HUES64 (cell line): ENCODE data around the gene BEND6.
"Not testable (repeated sequence)": the region's sequence is repeated elsewhere in the genome, so short reads cannot be mapped to it uniquely, and the experiment has no call there.

Source experiments
- H3K27ac ChIP-seq: 2 replicates; pipeline ENCODE4 v1.7.0; 2013; ENCODE audit warnings: low read depth, low read length, inconsistent platforms
- H3K27me3 ChIP-seq: 2 replicates; pipeline ENCODE4 v1.6.1; 2013; ENCODE audit warnings: mild to moderate bottlenecking, low read length; ENCODE audit not compliant: insufficient read depth
- H3K36me3 ChIP-seq: 2 replicates; pipeline ENCODE4 v1.6.1; 2013; ENCODE audit warnings: mild to moderate bottlenecking, low read length; ENCODE audit not compliant: insufficient read depth
- H3K4me1 ChIP-seq: 2 replicates; pipeline ENCODE4 v1.6.1; 2013; ENCODE audit warnings: mild to moderate bottlenecking, low read length, moderate library complexity; ENCODE audit not compliant: insufficient read depth
- H3K4me3 ChIP-seq: 2 replicates; pipeline ENCODE4 v1.5.1; 2013; ENCODE audit warnings: mild to moderate bottlenecking, low read length, moderate library complexity
- H3K9ac ChIP-seq: 2 replicates; pipeline ENCODE4 v1.6.1; 2013; ENCODE audit warnings: mild to moderate bottlenecking, low read depth, low read length
- H3K9me3 ChIP-seq: 2 replicates; pipeline ENCODE4 v1.6.1; 2013; ENCODE audit warnings: low read depth, low read length; ENCODE audit not compliant: insufficient read depth
- WGBS: fragments of 150-250, 120-280 bp; methylation state at CpG from one replicate; pipeline ENCODE4 v1.1.7; 2013; ENCODE audit warnings: missing lambda C conversion rate; 5-methylcytosine and 5-hydroxymethylcytosine counted together

The BEND6 gene

DNA sequence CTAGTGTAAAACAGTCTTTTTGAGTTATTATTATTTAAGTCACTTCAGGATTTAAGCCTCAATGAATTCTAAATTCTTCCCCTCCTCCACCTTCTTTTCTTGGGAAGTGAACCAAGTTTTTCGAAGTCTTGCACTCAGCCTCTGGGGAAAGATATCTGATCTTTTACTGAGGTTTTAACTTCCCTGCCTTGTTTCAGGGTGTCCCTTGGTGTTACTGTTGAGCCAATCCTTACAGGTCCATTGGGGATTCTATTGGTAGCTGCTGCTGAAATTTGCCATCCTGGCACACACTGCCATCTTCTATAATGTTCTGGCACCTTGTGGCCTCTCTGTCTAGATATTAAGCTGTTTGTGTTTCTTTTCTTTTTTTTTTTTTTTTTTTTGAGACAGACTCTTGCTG is 31.7 kb downstream of the BEND6 start:
- Histone ChIP-seq H3K4me1 (no peaks in the 10 kb centered on the region), H3K27me3 (no peaks in the 10 kb centered on the region), H3K9me3 (no peaks in the 10 kb centered on the region), H3K27ac (no peak overlapping the region), H3K4me3 (no peak overlapping the region), H3K36me3 (no peaks in the 10 kb centered on the region), H3K9ac (no peak overlapping the region)
- WGBS, result 93% methylated on average over 1 of the region's 1 CpG

DNA sequence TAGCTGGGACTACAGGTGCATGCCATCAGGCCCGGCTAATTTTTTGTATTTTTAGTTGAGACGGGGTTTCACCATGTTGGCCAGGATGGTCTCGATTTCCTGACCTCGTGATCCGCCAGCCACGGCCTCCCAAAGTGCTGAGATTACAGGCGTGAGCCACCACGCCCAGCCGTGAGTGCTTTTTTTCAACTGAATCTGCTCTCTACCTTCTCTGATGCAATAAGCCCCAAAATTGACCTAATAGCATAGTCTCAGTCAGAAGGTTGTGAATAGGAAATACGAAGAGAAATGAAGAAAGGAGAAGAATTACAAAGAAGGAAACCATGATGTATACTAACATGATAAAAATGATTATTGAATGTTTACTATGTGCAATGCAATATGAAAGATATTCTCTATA is 33.2 kb downstream of the BEND6 start:
- Histone ChIP-seq H3K9ac (no peak overlapping the region), H3K27me3 (no peaks in the 10 kb centered on the region), H3K36me3 (no peaks in the 10 kb centered on the region), H3K4me1 (no peaks in the 10 kb centered on the region), H3K4me3 (no peak overlapping the region), H3K9me3 (no peaks in the 10 kb centered on the region), H3K27ac (no peak overlapping the region)
- WGBS, result 95% methylated on average over 9 of the region's 10 CpGs

DNA sequence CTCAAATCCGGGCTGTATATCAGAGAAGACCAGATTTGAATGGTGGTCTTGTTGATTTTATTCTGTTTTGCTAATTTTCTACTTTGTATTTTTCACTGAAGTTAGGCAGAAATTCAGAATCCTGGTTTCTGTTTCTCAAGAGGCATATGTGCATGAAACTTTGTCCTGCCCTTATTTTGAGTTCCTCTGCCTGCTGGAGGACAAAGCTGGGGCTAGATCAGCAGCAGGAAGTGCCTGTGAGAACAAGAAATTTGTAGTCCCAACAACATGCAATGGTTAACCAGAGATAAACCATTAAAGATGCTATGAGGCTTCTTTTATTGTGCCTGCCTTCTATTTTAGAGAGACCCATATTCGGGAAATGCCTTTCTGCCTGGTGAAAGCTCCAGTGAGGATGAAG is 37.1 kb downstream of the BEND6 start:
- Histone ChIP-seq H3K9me3 (no peaks in the 10 kb centered on the region), H3K36me3 (no peaks in the 10 kb centered on the region), H3K4me3 (no peak overlapping the region), H3K27ac (no peak overlapping the region), H3K27me3 (no peaks in the 10 kb centered on the region), H3K9ac (no peak overlapping the region), H3K4me1 (no peaks in the 10 kb centered on the region)
- WGBS, result 90% methylated on average over 2 of the region's 2 CpGs

DNA sequence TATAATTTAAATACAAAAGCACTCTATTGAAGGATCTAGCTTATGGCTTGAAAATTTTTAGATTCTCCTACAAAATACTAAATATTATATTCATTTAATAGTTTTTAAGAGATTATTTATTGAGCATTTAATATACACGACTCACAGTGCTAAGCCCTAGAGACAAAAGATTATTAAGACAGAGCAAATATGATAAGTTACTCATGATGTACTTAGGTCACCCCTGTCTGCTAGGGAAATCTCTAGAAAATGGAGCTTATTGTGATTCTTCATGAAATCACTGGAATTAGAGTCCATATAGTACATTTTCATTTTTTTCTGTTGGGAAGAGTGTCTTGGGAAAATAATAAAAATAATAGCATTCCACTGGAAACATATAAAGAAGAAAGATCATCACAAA is 37.8 kb downstream of the BEND6 start:
- H3K27me3 ChIP-seq, result no peaks in the 10 kb centered on the region
- H3K9me3 ChIP-seq, result no peaks in the 10 kb centered on the region
- WGBS, result 100% methylated on average over 1 of the region's 1 CpG
- no peaks in the 10 kb centered on the region for H3K36me3 ChIP-seq
- no peak overlapping the region for H3K9ac ChIP-seq
- no peaks in the 10 kb centered on the region for H3K4me1 ChIP-seq
- H3K4me3 ChIP-seq, result no peak overlapping the region
- H3K27ac ChIP-seq, result no peak overlapping the region

DNA sequence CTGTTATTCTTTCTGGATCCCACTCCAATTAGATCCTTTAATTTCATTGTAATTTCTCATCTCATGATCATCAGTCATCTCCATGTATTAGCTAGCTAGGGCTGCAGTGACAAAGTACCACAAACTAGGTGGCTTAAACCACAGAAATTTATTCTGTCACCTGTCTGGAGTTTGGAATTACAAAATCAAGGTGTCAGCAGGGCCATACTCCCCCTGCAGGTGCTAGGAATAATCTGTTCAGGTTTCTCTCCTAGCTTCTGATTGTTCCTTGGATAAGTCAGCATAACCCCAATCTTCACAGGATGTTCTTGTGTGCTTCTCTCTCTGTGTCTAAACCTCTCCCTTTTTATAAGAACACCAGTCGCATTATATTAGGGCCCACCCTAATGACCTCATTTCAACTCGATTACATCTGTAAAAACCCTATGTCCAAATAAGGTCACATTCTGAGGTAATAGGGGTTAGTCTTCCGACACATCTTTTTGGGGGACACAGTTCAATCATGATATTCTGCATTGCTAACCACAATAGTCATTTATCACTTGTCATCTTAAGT is 40.5 kb downstream of the BEND6 start:
- 89% methylated on average over 3 of the region's 3 CpGs for WGBS
- H3K9me3 ChIP-seq, result peaks cover 9% of the 10 kb centered on the region

DNA sequence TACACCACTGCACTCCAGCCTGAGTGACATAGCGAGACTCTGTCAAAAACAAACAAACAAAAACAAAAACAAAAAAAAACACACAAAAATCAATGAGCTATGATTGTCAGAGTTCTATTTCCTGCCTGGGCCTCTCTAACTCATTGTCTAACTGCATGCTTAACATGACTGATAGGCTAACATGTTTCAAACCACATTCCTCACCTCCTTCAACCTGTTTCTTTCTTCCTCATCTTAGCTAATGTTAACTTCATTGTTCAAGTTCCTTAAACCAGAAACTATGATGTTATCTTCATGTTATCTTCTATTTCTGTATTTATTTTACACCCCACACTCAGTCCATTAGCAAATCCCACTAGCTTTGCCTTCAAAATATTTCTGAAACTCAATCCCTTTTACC is 41.5 kb downstream of the BEND6 start:
- no peaks in the 10 kb centered on the region for H3K4me1 ChIP-seq
- no peak overlapping the region for H3K9ac ChIP-seq
- no peak overlapping the region for H3K4me3 ChIP-seq
- no peaks in the 10 kb centered on the region for H3K36me3 ChIP-seq
- H3K27ac ChIP-seq, result no peak overlapping the region
- H3K9me3 ChIP-seq, result peaks cover 9% of the 10 kb centered on the region
- WGBS, result 84% methylated on average over 1 of the region's 1 CpG
- no peaks in the 10 kb centered on the region for H3K27me3 ChIP-seq

More for the DNA sequence above, 40.5 kb downstream of the BEND6 start:
- H3K36me3 ChIP-seq, result no peaks in the 10 kb centered on the region
- H3K27ac ChIP-seq, result no peak overlapping the region
- H3K4me1 ChIP-seq, result no peaks in the 10 kb centered on the region
- no peaks in the 10 kb centered on the region for H3K27me3 ChIP-seq
- no peak overlapping the region for H3K9ac ChIP-seq
- H3K4me3 ChIP-seq, result no peak overlapping the region

DNA sequence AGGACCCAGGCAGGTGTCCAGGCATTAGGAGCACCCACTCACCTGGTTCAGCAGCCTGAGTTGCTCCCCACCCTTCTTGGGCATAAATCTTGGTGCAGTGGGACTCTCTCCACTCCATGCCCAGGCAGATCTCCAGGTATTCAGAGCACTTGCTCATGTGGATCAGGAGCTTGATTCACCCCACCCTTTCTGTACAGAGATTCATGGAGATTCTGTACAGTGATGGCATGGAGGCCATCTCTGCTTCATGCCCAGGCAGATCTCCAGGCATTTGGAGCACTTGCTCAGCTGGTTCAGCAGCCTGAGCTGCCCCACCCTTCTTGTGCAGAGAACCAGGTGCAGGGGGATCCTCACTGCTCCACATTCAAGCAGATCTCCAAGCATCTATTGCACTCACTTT is 44.1 kb downstream of the BEND6 start:
- no peak overlapping the region for H3K27ac ChIP-seq
- H3K9ac ChIP-seq, result no peak overlapping the region
- H3K4me1 ChIP-seq, result no peaks in the 10 kb centered on the region
- H3K9me3 ChIP-seq, result peaks cover 9% of the 10 kb centered on the region
- H3K4me3 ChIP-seq, result no peak overlapping the region
- no peaks in the 10 kb centered on the region for H3K36me3 ChIP-seq
- no peaks in the 10 kb centered on the region for H3K27me3 ChIP-seq

DNA sequence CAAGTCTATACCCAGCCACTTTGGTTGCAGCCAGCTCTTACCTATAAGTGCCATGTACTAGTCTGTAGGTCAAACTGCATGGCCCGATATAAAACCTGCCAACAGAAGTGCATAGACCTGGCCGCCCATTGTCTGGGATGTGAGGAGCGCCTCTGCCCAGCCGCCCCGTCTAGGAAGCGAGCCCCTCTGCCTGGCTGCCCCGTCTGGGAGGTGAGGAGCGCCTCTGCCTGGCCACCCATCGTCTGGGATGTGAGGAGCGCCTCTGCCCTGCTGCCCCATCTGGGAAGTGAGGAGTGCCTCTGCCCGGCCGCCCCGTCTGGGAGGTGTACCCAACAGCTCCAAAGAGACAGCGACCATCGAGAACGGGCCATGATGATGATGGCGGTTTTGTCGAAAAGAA is 44.8 kb downstream of the BEND6 start:
- H3K36me3 ChIP-seq, H3K4me1 ChIP-seq: not testable (repeated sequence)

DNA sequence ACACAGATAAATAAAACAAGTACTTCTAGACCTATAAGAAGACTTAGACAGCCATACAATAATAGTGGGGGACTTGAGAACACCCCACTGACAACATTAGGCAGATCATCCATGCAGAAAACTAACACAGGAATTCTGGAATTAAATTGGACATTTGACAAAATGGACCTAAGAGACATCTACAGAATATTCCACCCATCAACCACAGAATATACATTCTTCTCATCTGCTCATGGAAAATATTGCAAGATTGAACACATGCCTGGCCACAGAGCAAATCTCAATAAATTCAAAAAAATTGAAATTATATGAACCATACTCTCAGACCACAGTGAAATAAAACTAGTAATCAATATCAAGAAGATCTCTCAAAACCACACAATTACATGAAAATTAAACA is 47.3 kb downstream of the BEND6 start:
- H3K9ac ChIP-seq, result no peak overlapping the region
- peaks cover 9% of the 10 kb centered on the region for H3K9me3 ChIP-seq
- no peaks in the 10 kb centered on the region for H3K36me3 ChIP-seq
- no peak overlapping the region for H3K27ac ChIP-seq
- H3K4me1 ChIP-seq, result no peaks in the 10 kb centered on the region
- H3K4me3 ChIP-seq, result no peak overlapping the region
- no peaks in the 10 kb centered on the region for H3K27me3 ChIP-seq

More for the DNA sequence above, 44.8 kb downstream of the BEND6 start:
- H3K27ac ChIP-seq, H3K9ac ChIP-seq, H3K27me3 ChIP-seq, H3K4me3 ChIP-seq, H3K9me3 ChIP-seq: not testable (repeated sequence)
- 97% methylated on average over 18 of the region's 18 CpGs for WGBS

DNA sequence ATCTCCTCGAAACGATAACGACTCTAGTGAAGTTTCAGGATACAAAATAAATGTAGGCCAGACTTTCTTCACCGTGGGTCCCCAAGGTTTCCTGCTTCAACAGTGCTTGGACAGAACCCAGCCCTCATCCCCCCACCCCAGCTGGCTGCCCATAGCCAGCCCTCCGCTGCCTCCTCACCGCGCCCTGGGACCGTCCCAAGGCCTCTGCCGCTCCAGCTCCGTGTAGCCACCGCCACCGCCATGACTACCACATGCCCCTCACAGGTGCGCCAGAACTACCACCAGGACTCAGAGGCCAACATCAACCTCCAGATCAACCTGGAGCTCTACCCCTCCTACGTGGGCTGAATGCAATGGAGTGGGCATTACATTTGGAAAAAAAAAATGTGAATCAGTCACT is 49.4 kb downstream of the BEND6 start:
- Histone ChIP-seq H3K36me3 (no peaks in the 10 kb centered on the region), H3K4me3 (no peak overlapping the region), H3K9me3 (peaks cover 3% of the 10 kb centered on the region), H3K9ac (no peak overlapping the region), H3K27me3 (no peaks in the 10 kb centered on the region), H3K27ac (no peak overlapping the region), H3K4me1 (no peaks in the 10 kb centered on the region)
- WGBS, result 96% methylated on average over 14 of the region's 14 CpGs

DNA sequence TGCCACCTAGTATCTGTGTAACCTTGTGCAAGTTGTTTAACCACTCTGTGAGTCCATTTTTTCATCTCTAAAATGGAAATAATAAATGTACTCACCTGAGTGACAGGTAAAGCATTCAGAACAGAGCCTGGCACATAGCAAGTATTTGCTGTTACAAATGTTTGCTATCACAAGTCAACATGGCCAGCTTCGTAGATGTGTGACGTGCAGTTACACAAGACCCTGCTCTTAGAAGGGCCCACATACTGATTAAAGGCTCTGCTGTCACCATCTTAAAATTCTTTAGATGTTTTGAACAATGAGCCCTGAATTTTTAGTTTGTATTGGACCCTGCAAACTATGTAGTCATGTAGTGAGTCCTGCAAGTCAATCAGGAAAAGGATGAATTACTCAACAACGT is 51.2 kb downstream of the BEND6 start:
- 94% methylated on average over 2 of the region's 3 CpGs for WGBS
- Histone ChIP-seq H3K4me3 (no peak overlapping the region), H3K27me3 (no peaks in the 10 kb centered on the region), H3K4me1 (no peaks in the 10 kb centered on the region), H3K27ac (no peak overlapping the region), H3K9me3 (no peaks in the 10 kb centered on the region), H3K36me3 (no peaks in the 10 kb centered on the region), H3K9ac (no peak overlapping the region)

DNA sequence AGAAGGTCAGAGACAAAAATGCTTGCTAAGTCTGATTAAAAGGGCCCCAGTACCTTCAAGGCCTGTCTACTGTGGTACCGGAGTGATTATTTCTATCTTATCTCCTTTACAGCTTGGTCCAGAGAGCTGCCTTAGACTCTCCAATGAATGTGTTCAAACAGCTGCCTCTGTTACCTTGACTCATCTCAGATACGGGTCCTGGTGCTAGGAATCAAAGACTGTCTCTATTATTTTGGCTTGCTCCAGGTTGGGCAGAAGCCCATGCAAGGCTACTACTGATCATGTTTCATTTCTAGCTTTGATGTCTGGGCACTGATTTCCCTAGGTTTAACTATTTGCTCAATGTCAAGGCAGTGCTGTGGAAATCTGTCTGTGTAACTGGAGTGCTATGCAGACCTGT is 53.2 kb downstream of the BEND6 start:
- WGBS, result 91% methylated on average over 2 of the region's 2 CpGs
- not testable (repeated sequence) for H3K27me3 ChIP-seq, H3K9ac ChIP-seq, H3K4me1 ChIP-seq, H3K9me3 ChIP-seq, H3K4me3 ChIP-seq, H3K36me3 ChIP-seq, H3K27ac ChIP-seq
